Testis (tissue), 3 donors: ENCODE results near the gene SH3BGR. TPM values are rescaled to one million over a fixed set of nuclear protein-coding genes. Genes with fewer than 3 reads are reported as not detected.

Experiments used
- DNase-seq: peaks from one replicate; pipeline ENCODE4 v3.0.0-alpha.2; 2019
- H3K27ac ChIP-seq, 2 donors: fragments of 200-600 bp; sonication (generic); one replicate each; pipeline ENCODE4 v1.5.1; 2019
- H3K27me3 ChIP-seq: fragments of 200-600 bp; sonication (generic); one replicate; pipeline ENCODE4 v1.5.1; 2019
- H3K36me3 ChIP-seq: fragments of 200-600 bp; sonication (generic); one replicate; pipeline ENCODE4 v1.5.1; 2017; ENCODE audit warnings: low read depth; ENCODE audit errors: missing control alignments
- H3K4me1 ChIP-seq: fragments of 200-600 bp; sonication (generic); one replicate; pipeline ENCODE4 v1.5.1; 2019
- H3K4me3 ChIP-seq, 2 donors: fragments of 200-600 bp; sonication (generic); one replicate each; pipeline ENCODE4 v1.5.1; 2017 to 2019
- H3K9me3 ChIP-seq: fragments of 200-600 bp; sonication (generic); one replicate; pipeline ENCODE4 v1.5.1; 2017
- CTCF ChIP-seq, 3 experiments: fragments of 450-650 bp in 2 of 3; fragments of 200-600 bp in 1 of 3; sonication (generic) in 1 of 3; IDR thresholded peaks; one replicate each; pipeline ENCODE4 v1.5.1; 2016 to 2019; ENCODE audit warnings: antibody characterized with exemption in 3 of 3, mild to moderate bottlenecking in 2 of 3, moderate library complexity in 1 of 3
- POLR2A ChIP-seq: fragments of 450-650 bp; IDR thresholded peaks from one replicate; pipeline ENCODE4 v1.6.1; 2017; ENCODE audit warnings: antibody characterized with exemption, mild to moderate bottlenecking, moderate library complexity
- WGBS, 2 donors: methylation state at CpG; one replicate each; pipeline ENCODE4 v1.1.5; 2018; 5-methylcytosine and 5-hydroxymethylcytosine counted together
- intact Hi-C: fragments of 100-400 bp; cut with DNase I; formaldehyde crosslinking; loops from one replicate; pipeline ENCODE4 v1.15.1; 2023; ENCODE audit warnings: low total_unique reads
- microRNA-seq, 2 donors: library from miRNA; unstranded; fragments of <30 nt; microRNA quantifications; one replicate each; pipeline ENCODE4, GENCODE V29; 2016; ENCODE audit warnings: borderline number of aligned reads in 2 of 2, borderline replicate concordance in 1 of 2
- polyA plus RNA-seq: library from polyadenylated mRNA; stranded (reverse); fragments of 350-450 nt; fragmentation: Illumina TruSeq; extraction: RNeasy Lipid Tissue Mini Kit (QIAGEN cat#74804); gene quantifications from one replicate; pipeline ENCODE4 v1.2.3, GENCODE V29; 2014; ENCODE audit warnings: low read depth, low replicate concordance; ENCODE audit not compliant: insufficient read depth
- small RNA-seq, 2 donors: library from RNA; depleted of rRNA; stranded (forward); fragments of <200 nt; gene quantifications; one replicate each; pipeline ENCODE3, GENCODE V24; 2016
- total RNA-seq, 2 donors: library from RNA; depleted of rRNA; stranded (reverse); fragments of >200 nt; gene quantifications; one replicate each; pipeline ENCODE4 v1.2.3, GENCODE V29; 2016

Gene SH3BGR
- total and polyA plus RNA-seq, 3 donors from 2014 or later, result 5.0 to 27.3 (median 16.7) TPM

- DNase-seq, result no peak
- intact Hi-C loops, result no loop called here
- Histone ChIP-seq H3K9me3 (no peaks in the 10 kb centered on the region), H3K4me1 (no peaks in the 10 kb centered on the region), H3K27ac (no peak overlapping the region), H3K36me3 (no peaks in the 10 kb centered on the region), H3K4me3 (no peak overlapping the region), H3K27me3 (no peaks in the 10 kb centered on the region)
- TF ChIP-seq CTCF (IDR thresholded peaks at IDR 0.05) (no peak), POLR2A (no peak)
- 85 to 97% methylated on average over 2 of the region's 2 CpGs for WGBS, 2 donors
These were observed 109.4 kb downstream of the SH3BGR start for GRCh38 chr21:39561140-39561539.

GRCh38 chr21:39562791-39563770, 111.3 kb downstream of the SH3BGR start:
- WGBS, 2 donors, result 77 to 80% methylated on average over 12 of the region's 12 CpGs

GRCh38 chr21:39564200-39564599, 112.4 kb downstream of the SH3BGR start:
- H3K4me1 ChIP-seq, result no peaks in the 10 kb centered on the region
- DNase-seq, result no peak
- WGBS, 2 donors, result 80% methylated on average over 3 of the region's 3 CpGs
- no peaks in the 10 kb centered on the region for H3K36me3 ChIP-seq
- H3K9me3 ChIP-seq, result no peaks in the 10 kb centered on the region
- H3K27me3 ChIP-seq, result no peaks in the 10 kb centered on the region
- intact Hi-C loops, result no loop called here
- no peak overlapping the region for H3K27ac ChIP-seq
- TF ChIP-seq POLR2A (no peak), CTCF (IDR thresholded peaks at IDR 0.05) (no peak)
- H3K4me3 ChIP-seq, result no peak overlapping the region

More at GRCh38 chr21:39562791-39563770, 111.3 kb downstream of the SH3BGR start:
- TF ChIP-seq CTCF (IDR thresholded peaks at IDR 0.05), result no peak
- TF ChIP-seq POLR2A, result no peak
- no peak overlapping the region for H3K27ac ChIP-seq
- no peak overlapping the region for H3K4me3 ChIP-seq
- H3K4me1 ChIP-seq, result no peaks in the 10 kb centered on the region
- no peaks in the 10 kb centered on the region for H3K36me3 ChIP-seq
- H3K27me3 ChIP-seq, result no peaks in the 10 kb centered on the region
- intact Hi-C loops, result no loop called here
- DNase-seq, result no peak
- no peaks in the 10 kb centered on the region for H3K9me3 ChIP-seq

Small RNAs within 50 kb of the gene (microRNA-seq; reads per million reads assigned to microRNA genes)
- 0.69 to 0.70 reads per million in 2 donors for gene MIR6508

Small RNAs within 50 kb of the gene (small RNA-seq; reads per million reads assigned to genes)
- gene MIR6508, result 0 reads per million in 2 donors

Other genes with a start within 250 kb of the SH3BGR start
- gene BRWD1, start 138.3 kb upstream of the SH3BGR start, total RNA-seq, result 100 to 1,000 TPM; 102 to 123 TPM
- gene BRWD1, start 138.3 kb upstream of the SH3BGR start, polyA plus RNA-seq, result 32.8 TPM
- gene HMGN1, start 102.9 kb upstream of the SH3BGR start, total RNA-seq, result 100 to 1,000 TPM; 162 to 177 TPM
- gene HMGN1, start 102.9 kb upstream of the SH3BGR start, polyA plus RNA-seq, result 203 TPM
- gene LCA5L, start 6.2 kb upstream of the SH3BGR start, total RNA-seq, result 100 to 1,000 TPM in 1 of 2 donors, 10 to 100 TPM in 1; 61.9 to 103 TPM
- gene LCA5L, start 6.2 kb upstream of the SH3BGR start, polyA plus RNA-seq, result 88.0 TPM
- gene B3GALT5, start 161.0 kb downstream of the SH3BGR start, total RNA-seq, result 1 to 10 TPM; 2.7 to 2.8 TPM
- 1.0 TPM for gene B3GALT5, start 161.0 kb downstream of the SH3BGR start, polyA plus RNA-seq